NCI-H82 (cell line): Measurements from ENCODE around the gene ROR1.
"Not testable (repeated sequence)": the region's sequence is repeated elsewhere in the genome, so short reads cannot be mapped to it uniquely, and the experiment has no call there.

Source experiments
- DNase-seq: peaks from one replicate; lab custom pipeline; 2025; lab: John Stamatoyannopoulos, UW

ROR1 gene

DNA sequence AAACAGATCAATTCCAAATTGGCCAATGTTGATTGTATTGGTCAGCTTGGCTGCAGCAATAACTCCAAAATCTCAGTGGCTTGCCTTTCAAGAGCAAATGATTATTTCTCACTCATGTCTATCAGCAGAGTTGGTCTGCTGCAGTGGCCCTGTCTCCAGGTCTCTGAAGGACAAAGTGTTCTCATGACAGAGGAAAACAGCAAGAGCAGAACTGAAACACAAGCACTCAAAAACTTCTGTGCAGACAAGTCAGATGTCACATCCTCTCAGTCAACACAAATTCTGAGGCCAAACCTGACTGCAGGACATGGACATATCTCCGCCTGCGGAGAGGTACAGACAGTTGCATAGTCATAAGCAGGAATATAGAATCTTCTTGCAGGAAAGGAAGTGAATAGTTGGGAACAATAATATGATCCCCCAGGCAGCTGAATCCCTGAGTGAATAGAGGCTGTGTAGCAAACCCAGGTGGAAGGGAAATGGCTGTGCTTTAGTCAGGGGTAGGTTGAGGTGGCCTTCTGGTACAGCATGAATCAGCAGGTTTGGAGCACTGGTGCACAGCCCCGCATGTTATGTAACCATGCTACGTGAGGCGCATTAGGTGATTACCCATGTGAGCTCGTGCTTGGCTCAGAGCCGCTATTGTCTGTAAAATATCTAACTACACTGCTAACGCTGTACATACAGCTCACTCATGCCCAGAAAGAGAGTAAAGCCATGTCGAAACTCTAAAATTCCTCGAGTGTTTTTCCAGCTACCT, 412.5 kb downstream of the ROR1 start:
- no peak for DNase-seq

DNA sequence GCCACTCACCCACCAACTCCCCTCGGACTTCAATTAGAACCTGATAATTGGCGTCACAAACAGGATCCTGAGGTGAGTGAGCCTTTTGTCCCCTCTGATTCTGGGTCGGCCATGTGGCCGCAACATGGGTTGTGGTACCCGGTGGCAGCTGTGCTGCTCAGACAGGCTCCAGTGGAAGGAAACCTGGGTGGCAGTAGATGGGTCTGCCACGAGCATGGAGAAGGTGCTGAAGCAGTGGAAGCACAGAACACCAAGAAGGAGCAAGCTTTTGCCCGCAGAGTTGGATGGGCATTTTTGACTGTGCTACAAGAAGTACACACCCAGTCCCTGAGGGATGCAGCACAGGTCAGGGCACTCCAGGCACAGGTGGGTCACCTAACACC, 413.1 kb downstream of the ROR1 start:
- no peak for DNase-seq

DNA sequence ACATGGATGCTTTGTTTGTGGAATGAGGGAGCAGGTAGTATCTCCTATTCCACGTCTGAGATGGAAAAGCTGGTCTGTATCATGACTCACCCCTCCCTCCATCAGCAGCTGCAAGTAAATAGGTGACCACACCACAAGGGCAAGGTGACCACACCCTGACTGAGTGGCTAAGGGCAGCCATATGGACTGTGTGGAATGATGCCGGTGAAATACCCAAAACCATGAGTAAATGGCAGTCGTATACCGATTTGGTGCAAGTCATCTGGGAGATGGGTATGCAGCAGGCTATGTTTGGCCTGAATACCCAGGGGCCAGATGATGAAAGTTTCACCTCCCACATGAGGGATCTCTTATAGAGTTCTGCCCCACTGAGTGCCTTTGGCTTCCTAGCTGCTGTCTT, 413.8 kb downstream of the ROR1 start:
- no peak for DNase-seq

DNA sequence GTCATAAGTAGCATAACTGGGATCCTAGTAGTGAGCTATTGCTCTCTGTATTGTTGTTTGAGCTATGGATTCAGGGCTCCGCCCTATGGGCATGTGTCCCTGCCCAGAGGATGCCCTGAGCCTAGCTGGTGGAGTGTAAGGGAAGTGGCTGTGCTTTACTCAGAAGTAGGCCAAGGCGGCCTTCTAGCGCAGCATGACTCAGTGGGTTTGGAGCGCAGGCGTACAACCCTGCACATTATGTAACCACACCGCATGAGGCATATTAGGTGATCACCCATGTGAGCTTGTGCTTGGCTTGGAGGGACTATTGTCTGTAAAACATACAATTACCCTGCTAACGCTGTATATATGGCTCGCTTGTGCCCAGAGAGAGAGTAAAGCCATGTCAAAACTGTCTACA, 418.5 kb downstream of the ROR1 start:
- DNase-seq = no peak

DNA sequence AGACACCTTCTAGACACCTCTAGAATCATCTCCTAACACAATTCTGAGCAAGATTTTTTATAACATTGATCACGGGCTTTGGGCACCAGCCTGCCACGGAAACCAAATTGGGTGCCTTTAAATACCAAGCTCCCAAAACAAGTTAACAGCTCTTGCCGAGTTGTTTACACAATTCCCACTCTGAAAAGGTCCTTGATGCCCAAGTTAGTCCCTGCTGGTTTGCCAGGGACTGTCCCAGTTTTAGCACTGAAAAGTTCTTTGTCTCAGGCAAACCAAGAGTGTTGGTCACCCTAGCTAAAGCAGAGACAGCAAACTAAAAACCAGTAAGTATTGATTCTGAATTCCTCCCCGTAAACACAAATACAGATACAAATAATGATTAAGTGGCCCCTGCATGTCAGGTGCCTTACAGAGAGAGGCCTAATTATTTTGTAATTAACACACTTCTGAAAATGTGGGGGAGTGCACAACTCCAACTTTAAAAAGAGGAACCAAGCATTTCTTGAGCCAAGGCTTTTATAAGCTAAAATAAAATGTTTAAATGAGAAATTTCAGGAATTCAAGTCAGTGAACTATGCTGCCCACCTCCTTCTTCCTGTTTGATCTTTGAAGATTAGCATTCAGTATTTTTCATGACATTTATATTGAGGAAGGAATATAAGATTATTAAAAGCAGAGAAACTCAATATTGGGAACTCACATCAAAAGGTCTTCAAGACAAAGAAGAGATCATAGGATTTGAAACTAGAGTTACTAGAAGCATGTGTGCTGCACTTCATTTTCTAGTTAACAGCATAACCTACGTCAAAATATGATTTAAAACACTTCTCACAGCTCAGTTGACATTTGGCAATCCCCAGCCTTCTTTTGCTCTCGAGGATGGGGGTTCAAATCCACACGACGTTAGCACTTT, 420.6 kb downstream of the ROR1 start:
- no peak for DNase-seq

DNA sequence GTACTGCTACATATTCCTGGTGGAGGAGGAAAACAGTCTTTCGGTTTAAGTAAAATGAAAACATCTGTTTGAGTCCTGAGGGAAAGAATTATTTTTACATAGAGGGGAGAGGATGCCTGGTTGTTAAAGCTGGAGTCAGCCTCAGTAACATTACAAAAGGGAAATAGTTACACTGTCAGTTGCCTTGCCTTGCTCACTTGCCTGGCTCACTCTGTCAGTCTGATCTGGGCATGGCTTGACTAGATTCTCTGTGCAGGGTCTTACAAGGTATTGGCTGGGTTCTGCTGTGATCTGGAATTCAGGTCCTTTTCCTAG, 421.2 kb downstream of the ROR1 start:
- no peak for DNase-seq

DNA sequence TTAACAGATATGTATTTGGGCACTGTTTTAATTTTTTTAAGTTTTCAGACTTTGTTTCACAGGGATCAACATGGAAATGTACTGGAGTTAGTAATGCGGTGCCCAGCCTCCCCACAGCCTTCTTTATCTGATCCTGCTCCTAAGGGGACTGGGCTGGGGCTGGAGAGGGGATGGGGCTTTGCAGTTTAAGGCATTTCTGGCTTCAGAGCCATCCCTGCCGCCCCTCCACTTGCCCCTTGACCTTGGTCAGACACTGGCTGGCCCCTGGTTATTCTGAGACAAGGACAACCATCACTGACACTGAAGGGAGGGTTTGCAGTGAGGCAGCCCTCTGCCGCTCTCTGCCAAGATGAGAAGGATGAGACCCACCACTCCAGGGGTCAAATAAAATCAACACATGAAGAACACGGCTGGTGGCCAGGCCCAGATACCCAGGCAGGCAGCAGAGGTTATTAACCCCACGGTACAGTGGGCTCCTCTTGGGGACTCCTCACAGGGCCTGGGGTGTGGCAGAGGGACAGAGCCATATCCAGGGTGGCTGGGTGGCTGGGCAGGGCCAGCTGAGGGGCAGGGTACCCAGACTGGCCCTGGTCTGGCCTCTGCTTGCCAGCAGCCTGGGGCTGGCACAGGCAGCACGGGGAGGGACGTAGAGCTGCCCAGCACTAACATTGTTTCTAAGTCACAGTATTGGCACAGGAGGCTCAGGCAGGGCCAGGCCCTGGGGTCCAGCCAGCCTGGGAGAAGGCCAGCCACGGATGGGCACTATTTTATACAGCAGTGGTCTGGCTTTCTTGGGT, 422.5 kb downstream of the ROR1 start:
- no peak for DNase-seq

DNA sequence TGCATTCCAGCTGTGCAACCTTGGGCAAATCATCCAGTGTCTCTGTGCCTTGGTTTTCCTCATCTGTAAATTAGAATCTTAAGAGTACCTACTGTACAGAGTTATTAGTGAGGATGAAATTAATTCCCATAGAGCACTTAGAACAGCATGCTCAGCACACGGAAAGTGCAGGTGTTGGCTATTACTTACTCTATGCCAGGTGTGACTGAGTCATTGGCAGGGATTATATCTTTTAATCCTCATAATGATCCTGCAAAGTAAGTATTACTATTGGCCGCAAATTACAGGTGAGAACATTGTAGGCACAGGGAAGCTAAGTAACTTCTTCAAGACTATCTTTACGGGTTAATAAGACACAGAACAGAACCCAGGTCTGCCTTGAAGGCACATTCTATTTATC, 423.3 kb downstream of the ROR1 start:
- peak; percentile 21 for DNase-seq

DNA sequence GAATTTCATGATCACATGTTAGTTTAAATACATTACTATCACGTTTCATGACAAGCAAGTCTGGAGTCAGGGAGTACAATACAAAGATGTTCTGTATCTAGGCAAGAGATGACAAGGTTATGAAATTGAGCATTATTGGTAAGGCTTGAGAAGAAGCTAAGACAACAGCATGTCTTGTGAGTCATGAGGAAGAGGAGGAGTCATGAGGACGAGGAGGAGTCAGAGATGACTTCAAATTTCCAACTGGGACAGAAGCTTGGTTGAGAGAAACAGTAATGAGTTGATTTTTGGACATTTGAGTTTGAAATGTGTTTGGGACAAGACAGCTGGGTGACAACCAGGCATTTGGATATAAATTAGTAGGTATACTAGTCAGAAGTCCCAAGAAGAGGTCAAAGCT, 425.3 kb downstream of the ROR1 start:
- no peak for DNase-seq

DNA sequence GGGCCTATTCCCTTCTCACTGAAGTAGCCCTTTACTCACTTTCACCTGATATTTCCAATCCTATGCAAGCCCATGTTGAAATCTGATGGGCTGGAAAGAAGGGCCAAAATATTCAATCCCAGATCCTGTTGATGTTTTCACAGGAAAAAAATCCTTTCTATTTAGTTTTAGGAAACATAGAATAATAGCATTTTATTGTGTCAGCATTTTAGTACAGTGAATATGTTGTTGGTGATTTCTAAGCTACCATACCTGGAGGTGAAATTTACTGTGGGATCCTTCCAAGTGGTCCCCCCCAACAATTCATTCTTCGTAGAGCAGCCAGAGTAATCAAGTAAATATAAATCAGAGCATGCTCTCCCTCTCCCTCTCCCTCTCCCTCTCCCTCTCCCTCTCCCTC, 426.2 kb downstream of the ROR1 start:
- no peak for DNase-seq

DNA sequence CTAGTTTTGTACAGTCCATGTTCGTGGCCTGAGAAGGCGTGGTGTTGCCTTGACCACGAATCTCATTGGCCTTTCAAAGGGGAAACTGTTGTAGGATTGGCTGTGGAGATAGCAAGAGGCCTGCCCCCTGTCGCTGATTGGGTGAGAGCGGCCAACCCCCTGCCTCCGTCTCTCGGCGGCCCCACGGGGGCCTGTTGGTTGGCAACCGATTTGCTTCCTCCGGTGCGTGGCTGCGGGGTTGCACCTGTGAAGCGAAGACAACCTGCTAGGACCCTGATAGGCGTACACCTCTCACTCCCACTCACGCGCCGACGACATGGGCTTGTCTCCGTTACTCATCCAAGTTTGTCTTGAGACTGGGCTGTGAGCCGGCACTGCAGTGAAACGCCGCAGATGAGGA, 429.6 kb downstream of the ROR1 start, which contains the start of gene UBE2U:
Gene UBE2U, plus strand, starts transcription at position 204 of the 400 bp plus-strand sequence. CDS start 428 bp downstream, outside the sequence.
- no peak for DNase-seq

DNA sequence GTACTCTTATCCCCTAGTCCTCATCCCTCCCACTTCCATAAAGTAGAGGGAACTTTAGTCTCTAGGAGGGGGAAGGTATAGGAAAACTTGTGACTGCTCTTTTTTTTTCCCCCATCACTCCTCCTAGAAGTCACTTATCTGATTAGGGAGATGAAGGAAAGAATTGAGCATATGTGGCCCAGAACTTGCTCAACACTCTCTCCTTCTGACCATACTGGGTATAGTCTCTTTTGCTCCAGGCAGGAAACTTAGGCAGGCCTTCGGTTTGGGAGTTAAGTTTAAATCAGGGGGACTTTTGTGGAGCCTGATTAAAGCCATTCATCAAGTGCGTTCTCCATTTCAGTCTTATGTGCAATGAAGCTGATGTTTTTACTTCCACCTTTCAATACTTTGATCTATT, 435.4 kb downstream of the ROR1 start:
- DNase-seq = peak; percentile 72

DNA sequence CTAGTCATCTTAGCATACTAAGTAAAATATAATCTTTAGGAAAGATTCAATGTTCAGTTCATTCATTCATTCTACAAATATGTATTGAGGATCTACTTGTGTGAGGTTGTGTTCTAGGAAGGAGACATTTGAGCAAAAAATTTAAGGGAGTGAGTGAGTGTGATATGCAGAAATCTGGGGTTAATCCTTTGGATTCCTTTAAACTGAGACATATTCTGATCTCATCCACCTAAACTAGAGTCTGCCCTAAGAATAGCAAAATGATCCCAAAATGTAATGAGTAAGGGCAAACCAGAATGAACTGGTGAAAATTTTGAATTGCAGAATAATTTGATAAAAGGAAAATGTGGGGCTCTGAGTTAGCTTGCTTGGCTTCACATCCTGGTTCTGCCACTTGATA, 438.2 kb downstream of the ROR1 start:
- no peak for DNase-seq

DNA sequence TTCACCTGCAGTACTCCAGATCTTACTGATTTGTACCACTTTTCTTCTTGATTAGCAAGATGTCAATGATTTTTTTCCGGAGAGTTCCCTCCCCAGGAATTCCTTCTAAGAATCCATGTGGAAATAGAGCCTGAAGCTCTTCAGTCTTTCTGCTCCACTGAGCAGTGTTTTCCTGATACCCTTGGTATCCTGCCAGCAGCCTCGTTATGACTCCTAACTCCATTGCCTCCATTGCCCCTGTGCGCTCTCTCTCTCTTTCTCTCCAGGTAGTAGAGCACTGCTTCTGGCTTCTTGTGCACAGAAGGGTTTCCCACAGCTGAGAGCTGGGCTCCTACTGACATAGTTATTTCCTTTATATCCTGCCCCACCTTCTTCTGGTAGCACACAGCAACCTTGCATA, 441.8 kb downstream of the ROR1 start:
- DNase-seq = no peak

DNA sequence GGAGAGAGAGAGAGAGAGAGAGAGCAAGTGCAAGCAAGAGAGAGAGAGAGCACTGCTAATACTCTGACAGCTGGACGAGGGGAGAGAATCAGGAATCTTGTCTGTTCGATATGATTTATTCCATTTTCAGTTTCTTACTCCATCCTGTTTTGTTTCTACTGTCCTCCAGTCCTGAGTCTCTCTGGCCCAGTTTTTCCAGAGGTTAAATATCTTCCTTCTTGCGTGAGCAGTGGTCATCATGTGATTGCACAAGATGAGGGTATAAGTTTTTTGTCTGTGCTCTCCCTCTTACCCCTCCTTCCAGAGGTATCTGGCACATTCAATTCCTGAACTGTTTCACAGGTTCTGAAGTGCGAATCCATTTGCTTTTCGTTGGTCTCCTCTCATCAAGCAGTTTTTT, 446.4 kb downstream of the ROR1 start:
- DNase-seq = no peak

DNA sequence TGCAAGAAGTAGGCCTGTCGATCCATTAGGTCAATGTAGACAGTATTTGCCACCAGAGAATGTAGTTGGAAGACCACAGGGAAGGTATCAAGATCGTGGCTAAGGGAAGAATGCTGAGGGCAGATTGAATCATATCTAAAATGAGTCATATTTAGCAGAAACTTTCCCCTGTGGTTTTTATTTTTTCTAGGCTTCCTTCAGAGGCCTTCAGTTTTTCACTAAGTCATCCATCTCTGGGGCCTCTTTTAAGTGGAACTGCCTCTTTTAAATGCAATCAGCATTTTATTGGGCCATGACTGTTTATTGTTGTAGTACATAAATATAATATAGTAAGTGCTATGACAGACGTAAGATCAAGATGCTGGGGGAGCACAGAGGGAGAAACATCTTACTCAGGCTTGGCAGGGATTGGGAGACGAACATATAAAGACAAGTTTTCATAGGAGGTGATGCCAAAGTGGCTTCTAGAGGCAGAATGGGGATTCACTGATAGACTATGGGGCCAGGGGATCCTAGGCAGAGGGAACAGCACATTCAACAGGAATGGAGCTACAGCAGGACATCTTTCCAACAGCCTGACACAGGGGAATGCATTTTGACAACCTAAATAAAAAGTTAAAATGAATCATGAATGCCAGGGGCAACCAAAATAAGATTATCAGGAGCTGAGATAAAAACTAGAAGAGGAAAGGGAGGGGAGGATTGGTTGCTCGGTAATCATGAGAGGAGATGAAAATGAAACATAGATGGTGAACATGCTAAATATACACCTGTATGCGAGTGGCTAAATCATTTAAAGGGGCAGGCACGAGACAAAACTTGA, 449.7 kb downstream of the ROR1 start:
- no peak for DNase-seq

DNA sequence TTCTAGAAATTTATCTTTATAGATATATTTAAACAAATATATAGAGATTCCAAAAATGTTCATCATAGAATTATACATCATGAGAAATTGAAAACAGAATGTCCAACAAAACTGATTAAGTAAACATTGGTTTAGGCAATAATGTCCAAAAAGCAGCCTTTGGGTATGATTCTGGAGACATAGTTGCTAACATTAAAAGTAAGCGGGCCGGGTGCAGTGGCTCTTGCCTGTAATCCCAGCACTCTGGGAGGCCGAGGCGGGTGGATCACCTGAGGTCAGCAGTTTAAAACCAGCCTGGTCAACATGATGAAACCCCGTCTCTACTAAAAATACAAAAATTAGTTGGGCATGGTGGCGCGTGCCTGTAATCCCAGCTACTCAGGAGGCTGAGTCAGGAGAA, 450.4 kb downstream of the ROR1 start:
- not testable (repeated sequence) for DNase-seq

DNA sequence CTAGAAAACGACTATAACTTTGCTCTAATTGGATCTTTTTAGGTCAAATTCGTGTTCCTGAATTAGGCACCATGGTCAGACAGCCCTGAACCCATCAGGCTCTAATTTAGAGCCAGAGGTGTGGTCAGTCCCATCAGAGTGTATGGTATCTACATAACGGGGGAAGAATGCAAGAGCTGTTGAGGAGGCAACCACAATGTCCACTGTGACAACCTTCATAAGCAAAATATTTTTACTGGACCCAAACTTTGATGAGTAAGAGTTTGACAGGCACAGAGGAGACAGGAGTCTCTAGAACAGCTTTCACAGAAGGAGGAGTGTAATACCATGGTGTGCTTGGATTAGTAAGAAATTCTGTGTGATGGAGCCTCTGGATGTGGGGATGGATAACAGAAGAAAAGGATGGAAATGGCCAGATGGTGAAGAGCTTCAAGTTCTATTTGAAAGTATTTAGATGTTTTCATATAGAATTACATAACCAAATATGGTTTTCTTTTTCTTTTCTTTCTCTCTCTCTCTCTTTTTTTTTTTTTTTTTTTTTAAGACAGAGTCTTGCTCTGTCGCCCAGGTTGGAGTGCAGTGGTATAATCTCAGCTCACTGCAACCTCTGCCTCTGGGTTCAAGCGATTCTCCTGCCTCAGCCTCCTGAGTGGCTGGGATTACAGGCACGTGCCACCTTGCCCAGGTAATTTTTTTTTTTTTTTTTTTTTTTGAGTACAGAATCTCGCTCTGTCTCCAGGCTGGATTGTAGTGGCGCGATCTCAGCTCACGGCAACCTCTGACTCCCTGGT, 454.5 kb downstream of the ROR1 start:
- no peak for DNase-seq

DNA sequence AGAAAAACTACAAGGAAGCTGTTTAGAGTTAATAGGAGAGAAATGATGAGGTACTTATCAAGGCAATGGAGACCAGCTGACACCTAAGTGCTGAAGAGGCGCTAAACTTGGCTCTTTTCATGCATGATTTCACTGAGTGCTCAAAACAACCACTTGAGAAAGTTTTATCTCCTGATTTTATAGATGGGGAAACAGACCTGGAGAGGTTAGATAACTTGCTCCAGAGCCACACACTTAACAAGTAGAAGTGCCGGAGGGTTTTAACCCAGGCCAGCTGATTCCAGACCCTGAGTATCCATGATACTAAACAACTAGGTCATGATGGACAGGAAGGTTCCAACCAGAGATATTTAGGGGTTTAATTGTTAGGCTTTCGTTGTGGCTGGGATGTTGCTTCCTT, 455.5 kb downstream of the ROR1 start:
- no peak for DNase-seq
